ENCODE results near the gene CAV2.

Gene CAV2

DNA sequence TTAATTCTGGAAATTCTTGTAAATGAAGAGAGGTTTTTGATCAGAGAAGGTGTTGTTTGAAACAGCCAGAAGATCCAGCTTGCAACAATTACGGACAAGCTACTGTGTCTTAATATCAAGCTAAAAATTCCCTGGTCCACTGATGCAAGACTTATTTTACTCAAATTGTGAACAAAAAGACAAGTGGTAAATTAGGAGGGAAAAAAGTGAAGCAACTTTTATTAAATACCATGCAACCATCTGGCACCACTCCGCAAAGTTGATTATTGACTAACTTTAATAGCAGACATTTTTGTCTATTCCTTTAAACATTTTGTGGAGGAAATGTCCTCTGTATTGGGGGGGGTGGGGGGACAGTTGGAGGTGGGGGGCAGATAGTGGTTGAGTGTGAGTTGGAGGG is 5.1 kb upstream of the CAV2 start:
- Histone ChIP-seq H3K27ac (peak overlapping the region in 1 of 2 donors; percentile 71), H3K4me3 (no peak overlapping the region)
- TF ChIP-seq, protein P1, sequence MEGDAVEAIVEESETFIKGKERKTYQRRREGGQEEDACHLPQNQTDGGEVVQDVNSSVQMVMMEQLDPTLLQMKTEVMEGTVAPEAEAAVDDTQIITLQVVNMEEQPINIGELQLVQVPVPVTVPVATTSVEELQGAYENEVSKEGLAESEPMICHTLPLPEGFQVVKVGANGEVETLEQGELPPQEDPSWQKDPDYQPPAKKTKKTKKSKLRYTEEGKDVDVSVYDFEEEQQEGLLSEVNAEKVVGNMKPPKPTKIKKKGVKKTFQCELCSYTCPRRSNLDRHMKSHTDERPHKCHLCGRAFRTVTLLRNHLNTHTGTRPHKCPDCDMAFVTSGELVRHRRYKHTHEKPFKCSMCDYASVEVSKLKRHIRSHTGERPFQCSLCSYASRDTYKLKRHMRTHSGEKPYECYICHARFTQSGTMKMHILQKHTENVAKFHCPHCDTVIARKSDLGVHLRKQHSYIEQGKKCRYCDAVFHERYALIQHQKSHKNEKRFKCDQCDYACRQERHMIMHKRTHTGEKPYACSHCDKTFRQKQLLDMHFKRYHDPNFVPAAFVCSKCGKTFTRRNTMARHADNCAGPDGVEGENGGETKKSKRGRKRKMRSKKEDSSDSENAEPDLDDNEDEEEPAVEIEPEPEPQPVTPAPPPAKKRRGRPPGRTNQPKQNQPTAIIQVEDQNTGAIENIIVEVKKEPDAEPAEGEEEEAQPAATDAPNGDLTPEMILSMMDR (IDR thresholded peaks at IDR 0.05): no peak
- no peak for DNase-seq (ENCODE audit: low spot score)

DNA sequence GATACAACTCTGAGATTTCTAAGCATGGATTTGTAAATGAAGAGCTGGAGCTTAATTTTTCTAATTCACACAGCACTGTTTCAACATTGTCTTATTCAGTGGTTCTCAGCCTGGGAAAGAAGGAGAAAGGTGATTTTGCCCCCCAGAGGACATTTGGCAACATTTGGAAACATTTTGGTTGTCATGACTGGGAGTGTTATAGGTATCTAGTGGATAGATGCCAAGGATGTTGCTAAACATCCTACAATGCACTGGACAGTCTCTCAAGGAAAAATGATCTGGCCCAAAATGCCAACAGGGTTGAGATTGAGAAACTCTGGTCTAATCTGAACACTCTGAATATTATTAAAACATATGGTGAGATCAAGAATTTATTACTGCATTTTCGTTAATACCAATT is 3.8 kb upstream of the CAV2 start:
- Histone ChIP-seq H3K27ac (peak overlapping the region; percentile 36 to 50), H3K4me3 (no peak overlapping the region)
- TF ChIP-seq, protein P1 (IDR thresholded peaks at IDR 0.05): no peak
- no peak for DNase-seq (ENCODE audit: low spot score)

DNA sequence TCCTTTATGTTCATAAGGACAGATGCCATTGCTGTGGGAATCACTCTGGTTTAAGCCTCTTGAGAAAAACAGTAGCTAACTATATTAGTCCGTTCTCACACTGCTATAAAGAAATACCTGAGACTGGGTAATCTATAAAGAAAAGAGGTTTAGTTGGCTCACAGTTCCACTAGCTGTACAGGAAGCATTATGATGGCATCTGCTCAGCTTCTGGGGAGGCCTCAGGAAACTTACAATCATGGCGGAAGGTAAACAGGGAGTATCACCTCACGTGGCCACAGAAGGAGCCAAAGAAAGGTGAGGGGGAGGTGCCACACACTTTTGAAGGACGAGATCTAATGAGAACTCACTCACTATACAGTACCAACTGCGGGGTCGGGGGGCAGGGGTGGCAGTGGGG is 2.9 kb upstream of the CAV2 start:
- DNase-seq (ENCODE audit: low spot score): no peak
- TF ChIP-seq, protein P1 (IDR thresholded peaks at IDR 0.05): no peak
- Histone ChIP-seq H3K4me3 (no peak overlapping the region), H3K27ac (peak overlapping the region; percentile 10 to 40)

DNA sequence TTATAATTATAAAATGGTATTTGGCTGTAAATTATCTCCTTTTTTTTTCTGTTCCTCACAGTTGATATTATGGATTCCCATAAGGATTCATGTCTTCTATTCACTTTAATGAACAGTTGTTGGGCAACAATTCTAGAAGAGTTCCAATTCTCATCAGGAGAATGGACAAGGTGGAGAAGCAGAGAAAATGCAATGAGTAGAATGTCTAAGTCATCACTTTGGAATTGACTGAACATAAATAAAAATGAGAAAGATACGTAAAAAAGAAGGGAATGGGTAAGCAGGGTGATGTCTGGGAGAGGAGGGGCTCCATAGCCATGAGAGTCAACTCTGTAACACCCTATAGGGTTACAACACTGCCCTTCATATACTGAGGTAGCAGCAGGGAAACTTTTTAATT is 1.8 kb upstream of the CAV2 start:
- DNase-seq (ENCODE audit: low spot score): no peak
- peak overlapping the region in 1 of 2 donors; percentile 32 for H3K27ac ChIP-seq

DNA sequence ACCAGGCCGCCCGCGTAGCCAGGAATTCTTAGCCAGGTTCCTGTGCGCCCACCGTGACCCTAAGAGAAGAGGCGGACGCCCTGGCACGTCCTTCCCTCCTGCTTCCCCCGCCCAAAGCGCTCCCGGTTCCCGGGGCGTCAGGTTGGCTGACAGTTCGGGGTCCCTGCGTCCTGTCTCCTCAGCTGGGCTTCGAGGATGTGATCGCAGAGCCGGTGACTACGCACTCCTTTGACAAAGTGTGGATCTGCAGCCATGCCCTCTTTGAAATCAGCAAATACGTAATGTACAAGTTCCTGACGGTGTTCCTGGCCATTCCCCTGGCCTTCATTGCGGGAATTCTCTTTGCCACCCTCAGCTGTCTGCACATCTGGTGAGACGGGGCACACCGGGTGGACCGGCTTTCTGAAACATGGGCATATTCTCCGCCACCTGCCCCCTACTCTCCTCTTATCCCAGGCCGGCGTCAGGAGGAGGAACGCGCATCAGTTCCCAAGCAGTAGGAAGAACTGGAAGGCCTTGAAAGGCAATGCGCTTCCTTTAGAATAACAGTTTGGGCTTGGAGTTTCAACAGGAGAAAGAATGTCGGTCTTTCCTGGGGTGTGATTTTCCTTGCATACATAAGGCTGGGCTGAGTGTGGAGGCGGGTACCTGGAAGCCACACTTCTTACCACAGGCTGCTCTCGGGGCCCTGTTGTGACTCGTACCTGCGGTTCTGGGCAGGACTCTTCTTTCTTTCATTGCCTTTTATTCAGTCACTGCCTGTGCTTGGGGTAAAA is 728 bp downstream of the CAV2 start:
- TF ChIP-seq, protein P1 (IDR thresholded peaks at IDR 0.05): no peak
- Histone ChIP-seq H3K4me3 (peak overlapping the region; percentile 87), H3K27ac (peak overlapping the region; percentile 96 to 99)
- peak; percentile 81 for DNase-seq (ENCODE audit: low spot score)

More for the DNA sequence above, 1.8 kb upstream of the CAV2 start:
- TF ChIP-seq, protein P1 (IDR thresholded peaks at IDR 0.05): no peak
- H3K4me3 ChIP-seq: no peak overlapping the region

DNA sequence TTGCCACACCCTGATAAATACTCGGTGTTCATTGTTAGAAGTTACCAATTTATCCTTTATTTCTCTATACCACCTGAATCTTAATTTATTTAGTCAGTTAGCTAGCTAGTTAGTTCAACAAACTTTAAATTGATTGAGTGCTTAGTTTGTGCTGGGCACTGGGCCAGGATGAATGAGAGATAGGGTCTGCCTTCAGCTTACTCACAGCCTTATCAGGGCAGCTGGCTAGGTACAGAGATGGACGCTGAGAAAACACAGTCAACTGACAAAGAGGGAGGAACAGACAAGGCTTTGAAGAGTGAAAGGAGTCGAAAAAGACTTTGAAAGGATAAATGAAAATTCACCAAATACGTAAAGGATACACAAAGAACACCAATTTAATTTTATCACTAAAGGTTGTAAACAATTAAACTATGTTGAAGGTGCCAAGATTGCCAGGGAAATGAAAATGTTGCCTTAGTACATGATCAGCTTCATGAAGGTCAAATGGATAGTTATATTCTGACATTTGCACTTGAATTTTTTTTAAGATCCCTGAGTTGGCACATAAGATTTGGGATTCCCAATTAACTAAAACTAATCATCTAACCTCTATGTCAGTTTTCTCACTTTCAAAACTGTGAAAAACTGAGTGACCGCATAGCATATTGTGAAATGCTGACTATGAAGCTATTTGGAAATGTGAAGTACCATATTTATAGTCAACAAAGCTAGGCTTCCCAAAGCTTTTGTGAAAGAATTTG is 2.1 kb downstream of the CAV2 start:
- TF ChIP-seq, protein P1 (IDR thresholded peaks at IDR 0.05): no peak
- Histone ChIP-seq H3K27ac (peak overlapping the region; percentile 96 to 99), H3K4me3 (peak overlapping the region; percentile 87)
- no peak for DNase-seq (ENCODE audit: low spot score)
